Measurements from ENCODE around the gene CLCA4.

CLCA4 gene

DNA sequence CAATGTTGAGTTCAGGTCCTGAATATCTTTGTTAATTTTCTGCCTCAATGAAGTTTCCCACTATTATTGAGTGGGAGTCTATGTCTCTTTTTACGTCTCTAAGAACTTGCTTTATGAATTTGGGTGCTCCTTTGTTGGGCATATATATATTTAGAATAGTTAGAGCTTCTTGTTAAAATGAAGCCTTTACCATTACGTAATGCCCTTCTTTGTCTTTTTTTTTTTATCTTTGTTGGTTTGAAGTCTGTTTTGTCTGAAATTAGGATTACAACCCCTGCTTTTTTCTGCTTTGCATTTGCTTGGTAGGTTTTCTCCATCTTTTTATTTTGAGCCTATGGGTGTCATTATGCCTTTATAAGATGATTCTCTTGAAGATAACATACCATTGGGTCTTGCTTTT, 10.9 kb downstream of the CLCA4 start:
- no peak for TF ChIP-seq CTCF (IDR thresholded peaks at IDR 0.05; ENCODE audit: extremely low read depth, missing control alignments)
- DNase-seq (ENCODE audit: low spot score), result no peak

- DNase-seq (ENCODE audit: low spot score), result no peak
- no peak for TF ChIP-seq CTCF (IDR thresholded peaks at IDR 0.05; ENCODE audit: extremely low read depth, missing control alignments)
Measured at GRCh38 chr1:86563849-86564248, 17.0 kb downstream of the CLCA4 start.

DNA sequence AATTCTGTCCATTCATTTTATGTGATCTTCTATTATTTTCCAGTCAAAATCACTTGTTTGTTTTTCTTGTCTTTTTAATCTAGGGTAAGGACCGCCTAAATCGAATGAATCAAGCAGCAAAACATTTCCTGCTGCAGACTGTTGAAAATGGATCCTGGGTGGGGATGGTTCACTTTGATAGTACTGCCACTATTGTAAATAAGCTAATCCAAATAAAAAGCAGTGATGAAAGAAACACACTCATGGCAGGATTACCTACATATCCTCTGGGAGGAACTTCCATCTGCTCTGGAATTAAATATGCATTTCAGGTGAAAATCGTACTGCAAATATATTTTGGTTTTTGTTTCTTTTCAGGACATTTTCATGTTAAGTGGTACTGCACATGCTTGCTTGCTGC, 20.5 kb downstream of the CLCA4 start:
- no peak for TF ChIP-seq CTCF (IDR thresholded peaks at IDR 0.05; ENCODE audit: extremely low read depth, missing control alignments)
- DNase-seq (ENCODE audit: low spot score), result no peak

DNA sequence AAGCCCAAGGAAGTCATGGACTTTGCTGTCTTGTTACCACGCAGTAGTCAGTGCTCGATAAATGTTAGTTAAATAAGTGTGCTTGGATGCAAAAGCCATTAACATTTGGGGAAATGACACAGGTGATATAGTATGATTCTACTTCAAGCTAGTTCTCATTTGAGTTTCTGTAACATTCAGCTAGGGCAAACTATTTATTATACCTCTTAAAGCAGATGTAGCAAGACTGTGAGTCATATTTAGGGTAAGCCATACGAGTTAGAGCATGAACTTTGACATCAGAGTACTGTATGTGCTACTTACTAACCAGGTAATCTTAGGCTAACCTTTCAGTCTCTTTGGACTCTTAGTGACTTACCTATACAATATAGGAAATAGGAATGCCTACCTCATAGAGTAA, 21.0 kb downstream of the CLCA4 start:
- DNase-seq (ENCODE audit: low spot score), result no peak

GRCh38 chr1:86573763-86574484, 27.0 kb downstream of the CLCA4 start:
- no peak for TF ChIP-seq CTCF (IDR thresholded peaks at IDR 0.05; ENCODE audit: extremely low read depth, missing control alignments)
- no peak for DNase-seq (ENCODE audit: low spot score)

More for the DNA sequence above, 21.0 kb downstream of the CLCA4 start:
- no peak for TF ChIP-seq CTCF (IDR thresholded peaks at IDR 0.05; ENCODE audit: extremely low read depth, missing control alignments)

GRCh38 chr1:86581231-86581630, 34.4 kb downstream of the CLCA4 start:
- no peak for DNase-seq (ENCODE audit: low spot score)
- TF ChIP-seq CTCF (IDR thresholded peaks at IDR 0.05; ENCODE audit: extremely low read depth, missing control alignments), result no peak

DNA sequence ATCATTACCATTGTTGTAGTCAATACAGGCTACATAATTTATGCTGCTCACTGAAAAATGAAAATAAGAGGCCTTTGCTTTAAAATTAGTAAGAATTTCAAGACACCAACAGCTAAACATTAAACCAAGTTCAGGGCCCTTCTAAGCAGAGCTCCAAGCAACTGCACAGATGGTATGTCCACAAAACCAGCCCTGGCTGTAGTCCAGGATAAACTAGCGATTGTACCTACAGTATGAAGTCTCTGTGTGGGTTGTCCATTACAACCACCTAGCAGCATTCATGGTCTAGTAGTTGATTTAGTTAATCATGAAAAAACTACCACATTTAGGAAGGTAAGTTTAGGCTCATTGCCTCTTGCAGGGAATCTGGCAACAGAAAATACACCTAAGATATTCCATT, 35.3 kb downstream of the CLCA4 start:
- DNase-seq (ENCODE audit: low spot score), result no peak
- TF ChIP-seq CTCF (IDR thresholded peaks at IDR 0.05; ENCODE audit: extremely low read depth, missing control alignments), result no peak
